Sigmoid colon (tissue), 7 donors: ENCODE data around the gene SPARCL1. TPM values are rescaled to one million over a fixed set of nuclear protein-coding genes. Genes with fewer than 3 reads are reported as not detected.
A peak's percentile ranks its signal among the peaks of the same experiment; 100 is the strongest.

Source experiments
- DNase-seq: peaks from one replicate; pipeline ENCODE4 v3.0.0-alpha.2; 2019
- H3K27ac ChIP-seq, 4 donors: fragments of 200-600 bp; sonication (generic); one replicate each; pipeline ENCODE4 v1.5.1; 2016 to 2019; ENCODE audit warnings: mild to moderate bottlenecking in 1 of 4
- H3K27me3 ChIP-seq, 3 donors: fragments of 200-600 bp; sonication (generic); one replicate each; pipeline ENCODE4 v1.5.1; 2019; ENCODE audit warnings: mild to moderate bottlenecking in 1 of 3
- H3K36me3 ChIP-seq, 4 donors: fragments of 200-600 bp; sonication (generic); one replicate each; pipeline ENCODE4 v1.5.1; 2016 to 2019
- H3K4me1 ChIP-seq, 4 donors: fragments of 200-600 bp; sonication (generic); one replicate each; pipeline ENCODE4 v1.5.1; 2017 to 2019
- H3K4me3 ChIP-seq, 4 donors: fragments of 200-600 bp; sonication (generic); one replicate each; pipeline ENCODE4 v1.5.1; 2017 to 2019; ENCODE audit warnings: mild to moderate bottlenecking in 2 of 4, moderate library complexity in 1 of 4
- H3K9me3 ChIP-seq, 4 donors: fragments of 200-600 bp in 3 of 4; sonication (generic) in 3 of 4; one replicate each; pipeline versions ENCODE4 v1.5.1 to v1.6.1; 2013 to 2019
- EP300 ChIP-seq, 4 donors: sonication (generic); formaldehyde crosslinking; IDR thresholded peaks; one replicate each; pipeline ENCODE4 v1.6.1; 2017; ENCODE audit warnings: antibody characterized with exemption in 4 of 4
- POLR2A ChIP-seq, 2 donors: fragments of 450-650 bp; IDR thresholded peaks; one replicate each; pipeline ENCODE4 v1.6.1; 2016; ENCODE audit warnings: antibody characterized with exemption in 2 of 2, mild to moderate bottlenecking in 2 of 2, moderate library complexity in 2 of 2
- POLR2AphosphoS5 ChIP-seq, 4 donors: sonication (generic); formaldehyde crosslinking; IDR thresholded peaks; one replicate each; pipeline ENCODE4 v1.6.1; 2017; ENCODE audit warnings: antibody characterized with exemption in 4 of 4
- WGBS, 2 donors: extraction: QIAGEN DNeasy Blood & Tissue Kit; methylation state at CpG; one replicate each; pipeline ENCODE4 v1.1.7; 2013; 5-methylcytosine and 5-hydroxymethylcytosine counted together
- intact Hi-C: fragments of 100-400 bp; cut with DNase I; formaldehyde crosslinking; loops from one replicate; pipeline ENCODE4 v1.15.1; 2023
- polyA plus RNA-seq, 3 donors: library from polyadenylated mRNA; stranded (reverse); fragments of 200-250 nt; gene quantifications; one replicate each; pipeline ENCODE4 v1.2.3, GENCODE V29; 2013
- total RNA-seq, 4 donors: library from RNA; depleted of rRNA; stranded (reverse); fragments of >200 nt; gene quantifications; one replicate each; pipeline ENCODE4 v1.1.0, GENCODE V29; 2016
- TF ChIP-seq, protein P1 (sequence below), 4 experiments: fragments of 450-650 bp in 3 of 4; fragments of 200-600 bp in 1 of 4; IDR thresholded peaks; one replicate each; pipeline ENCODE4 v1.5.1; 2016 to 2019; ENCODE audit warnings: antibody characterized with exemption in 4 of 4, mild to moderate bottlenecking in 3 of 4, moderate library complexity in 2 of 4
- donor health status: healthy with polysubstance abuse.
- donor health status: Bipolar disorder and iron deficiency.
- donor health status: healthy.

SPARCL1 gene
- total and polyA plus RNA-seq, 7 donors = 10.4 to 1,386 (median 1,005) TPM

DNA sequence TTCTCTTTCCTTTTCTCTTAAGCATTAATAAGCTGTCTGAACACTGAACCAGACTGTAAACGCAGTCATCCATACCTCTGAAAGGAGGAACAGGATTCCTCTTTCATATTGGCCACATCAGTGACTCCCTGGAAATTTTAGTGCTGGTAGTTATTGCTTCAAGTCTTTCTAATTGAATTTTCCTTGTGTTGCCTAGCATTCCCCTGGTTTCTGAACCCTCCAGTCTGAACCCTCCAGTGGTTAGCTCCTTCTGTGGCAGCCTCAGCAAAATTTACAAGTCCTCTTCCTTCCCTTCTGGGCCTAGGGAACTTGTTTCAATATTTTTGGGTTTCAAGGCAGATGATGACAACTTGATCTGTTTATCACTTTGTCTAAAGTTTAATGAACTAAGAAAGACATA, 7.9 kb downstream of the SPARCL1 start:
- intact Hi-C loops = no loop called here
- Histone ChIP-seq H3K4me1 (peaks cover 0 to 88% (median 76%) of the 10 kb centered on the region in 4 donors), H3K27me3 (no peaks in the 10 kb centered on the region), H3K9me3 (no peaks in the 10 kb centered on the region), H3K27ac (peak overlapping the region; percentile 89 to 91 (median 91)), H3K36me3 (peaks cover 0 to 15% (median 0%) of the 10 kb centered on the region in 4 donors), H3K4me3 (peak overlapping the region in 2 of 4 donors; percentile 1 to 20)
- 61 to 81% methylated on average over 1 of the region's 1 CpG for WGBS, 2 donors
- no peak for DNase-seq
- no peak for TF ChIP-seq EP300 (IDR thresholded peaks at IDR 0.05)
- TF ChIP-seq POLR2A (IDR thresholded peaks at IDR 0.05) = no peak
- TF ChIP-seq, protein P1, sequence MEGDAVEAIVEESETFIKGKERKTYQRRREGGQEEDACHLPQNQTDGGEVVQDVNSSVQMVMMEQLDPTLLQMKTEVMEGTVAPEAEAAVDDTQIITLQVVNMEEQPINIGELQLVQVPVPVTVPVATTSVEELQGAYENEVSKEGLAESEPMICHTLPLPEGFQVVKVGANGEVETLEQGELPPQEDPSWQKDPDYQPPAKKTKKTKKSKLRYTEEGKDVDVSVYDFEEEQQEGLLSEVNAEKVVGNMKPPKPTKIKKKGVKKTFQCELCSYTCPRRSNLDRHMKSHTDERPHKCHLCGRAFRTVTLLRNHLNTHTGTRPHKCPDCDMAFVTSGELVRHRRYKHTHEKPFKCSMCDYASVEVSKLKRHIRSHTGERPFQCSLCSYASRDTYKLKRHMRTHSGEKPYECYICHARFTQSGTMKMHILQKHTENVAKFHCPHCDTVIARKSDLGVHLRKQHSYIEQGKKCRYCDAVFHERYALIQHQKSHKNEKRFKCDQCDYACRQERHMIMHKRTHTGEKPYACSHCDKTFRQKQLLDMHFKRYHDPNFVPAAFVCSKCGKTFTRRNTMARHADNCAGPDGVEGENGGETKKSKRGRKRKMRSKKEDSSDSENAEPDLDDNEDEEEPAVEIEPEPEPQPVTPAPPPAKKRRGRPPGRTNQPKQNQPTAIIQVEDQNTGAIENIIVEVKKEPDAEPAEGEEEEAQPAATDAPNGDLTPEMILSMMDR (IDR thresholded peaks at IDR 0.05) = no peak
- no peak for TF ChIP-seq POLR2AphosphoS5 (IDR thresholded peaks at IDR 0.05)

DNA sequence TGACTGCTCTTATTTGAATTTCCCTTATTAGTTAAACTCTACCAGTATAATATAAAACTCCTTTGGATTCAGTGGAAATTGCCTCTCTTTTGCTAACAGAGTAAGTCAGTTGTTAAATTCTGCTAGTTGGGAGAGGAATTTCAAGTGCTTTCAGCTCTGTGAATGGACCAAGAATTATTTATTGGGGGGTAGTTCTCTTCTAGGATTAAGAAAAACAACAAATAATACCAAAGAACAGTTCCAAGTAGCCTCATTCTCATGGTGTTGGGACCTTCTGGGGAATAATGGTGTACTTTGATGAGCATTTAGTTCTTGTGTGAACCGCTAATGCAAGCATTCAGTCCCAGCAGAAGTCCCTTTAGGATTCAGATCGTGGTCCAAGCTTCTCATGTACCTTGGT, 11.6 kb downstream of the SPARCL1 start:
- H3K4me1 ChIP-seq = peaks cover 0 to 98% (median 86%) of the 10 kb centered on the region in 4 donors
- TF ChIP-seq EP300 (IDR thresholded peaks at IDR 0.05) (no peak), POLR2AphosphoS5 (IDR thresholded peaks at IDR 0.05) (no peak), POLR2A (IDR thresholded peaks at IDR 0.05) (no peak)
- TF ChIP-seq, protein P1 (IDR thresholded peaks at IDR 0.05) = no peak
- H3K27me3 ChIP-seq = no peaks in the 10 kb centered on the region
- intact Hi-C loops = no loop called here
- WGBS, 2 donors = 75 to 83% methylated on average over 2 of the region's 2 CpGs
- no peak overlapping the region for H3K4me3 ChIP-seq
- DNase-seq = no peak
- no peaks in the 10 kb centered on the region for H3K36me3 ChIP-seq
- peak overlapping the region; percentile 89 to 91 (median 91) for H3K27ac ChIP-seq
- H3K9me3 ChIP-seq = no peaks in the 10 kb centered on the region

DNA sequence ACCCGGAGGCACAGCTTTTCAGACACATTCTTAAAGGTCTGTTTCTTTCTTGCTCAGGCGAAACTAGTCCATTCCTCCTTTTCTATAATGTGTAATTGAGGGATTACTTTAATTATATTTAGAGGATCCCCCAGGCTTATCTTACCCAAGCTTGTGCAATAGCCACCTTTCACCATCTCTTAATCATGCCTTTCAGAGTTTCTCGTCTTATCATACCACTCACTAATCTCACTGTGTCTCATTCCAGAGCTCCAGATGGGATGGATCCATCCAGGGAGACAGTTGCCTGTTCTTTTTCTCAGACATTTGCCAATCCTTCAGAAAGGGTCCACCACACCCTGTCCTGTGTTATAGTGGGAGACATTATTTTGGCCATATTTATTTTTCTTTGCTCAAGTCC, 12.5 kb downstream of the SPARCL1 start:
- H3K4me1 ChIP-seq = peaks cover 0 to 98% (median 84%) of the 10 kb centered on the region in 4 donors
- H3K4me3 ChIP-seq = no peak overlapping the region
- TF ChIP-seq EP300 (IDR thresholded peaks at IDR 0.05) (no peak), POLR2A (IDR thresholded peaks at IDR 0.05) (no peak), POLR2AphosphoS5 (IDR thresholded peaks at IDR 0.05) (no peak)
- TF ChIP-seq, protein P1 (IDR thresholded peaks at IDR 0.05) = no peak
- no peaks in the 10 kb centered on the region for H3K9me3 ChIP-seq
- no peak for DNase-seq
- peaks cover 0 to 4% (median 0%) of the 10 kb centered on the region in 4 donors for H3K36me3 ChIP-seq
- 88 to 91% methylated on average over 3 of the region's 3 CpGs for WGBS, 2 donors
- H3K27me3 ChIP-seq = no peaks in the 10 kb centered on the region
- intact Hi-C loops = no loop called here
- H3K27ac ChIP-seq = peak overlapping the region; percentile 89 to 91 (median 91)

DNA sequence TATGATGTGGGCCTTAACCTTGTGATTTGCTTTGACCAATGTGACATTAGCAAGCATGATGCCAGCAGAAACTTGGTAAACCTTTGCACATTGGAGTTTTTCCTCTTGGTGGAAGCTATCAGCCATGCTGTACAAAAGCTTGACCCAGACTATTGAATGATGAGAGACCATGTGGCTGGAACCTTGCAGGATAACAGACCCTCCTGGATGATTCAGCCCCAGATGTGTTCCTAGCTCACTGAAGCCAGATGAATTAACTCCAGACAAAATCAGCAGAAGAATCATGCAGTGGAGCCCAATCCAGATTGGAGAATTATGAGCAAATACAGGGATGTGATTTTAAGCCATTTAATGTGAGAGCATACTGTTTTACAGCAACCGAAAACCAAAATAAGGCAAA, 16.8 kb downstream of the SPARCL1 start:
- Histone ChIP-seq H3K27me3 (no peaks in the 10 kb centered on the region), H3K9me3 (no peaks in the 10 kb centered on the region), H3K4me1 (peaks cover 0 to 87% (median 76%) of the 10 kb centered on the region in 4 donors), H3K27ac (peak overlapping the region; percentile 29 to 91 (median 62)), H3K4me3 (no peak overlapping the region), H3K36me3 (peaks cover 7 to 36% (median 7%) of the 10 kb centered on the region in 4 donors)
- intact Hi-C loops = no loop called here
- TF ChIP-seq POLR2A (IDR thresholded peaks at IDR 0.05) = no peak
- TF ChIP-seq POLR2AphosphoS5 (IDR thresholded peaks at IDR 0.05) = no peak
- TF ChIP-seq, protein P1 (IDR thresholded peaks at IDR 0.05) = no peak
- no peak for TF ChIP-seq EP300 (IDR thresholded peaks at IDR 0.05)
- no peak for DNase-seq
- 85 to 88% methylated on average over 1 of the region's 1 CpG for WGBS, 2 donors

DNA sequence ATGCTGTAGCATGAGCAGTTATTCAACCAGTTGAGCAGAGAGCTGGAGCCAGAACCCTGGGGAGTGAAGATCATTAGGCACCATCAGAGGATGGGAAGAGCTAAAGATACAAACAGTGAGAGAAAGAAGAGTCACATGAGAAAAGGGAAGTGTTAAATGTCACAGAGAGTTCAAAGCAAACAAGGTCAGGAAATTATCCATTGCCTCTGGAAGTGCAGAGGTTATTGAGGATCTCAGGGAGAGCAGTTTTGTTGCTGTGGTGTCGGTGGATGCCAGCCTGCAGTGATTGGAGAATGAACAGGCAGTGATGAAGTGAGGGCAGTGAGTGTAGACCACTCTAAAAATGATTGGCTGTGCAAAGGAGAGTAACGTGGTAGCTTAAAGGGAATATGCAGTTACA, 17.7 kb downstream of the SPARCL1 start:
- Histone ChIP-seq H3K9me3 (no peaks in the 10 kb centered on the region), H3K27me3 (no peaks in the 10 kb centered on the region), H3K4me3 (no peak overlapping the region), H3K4me1 (peaks cover 0 to 87% (median 74%) of the 10 kb centered on the region in 4 donors), H3K36me3 (peaks cover 7 to 36% (median 7%) of the 10 kb centered on the region in 4 donors), H3K27ac (peak overlapping the region in 3 of 4 donors; percentile 21 to 91 (median 25))
- no peak for DNase-seq
- intact Hi-C loops = no loop called here
- TF ChIP-seq, protein P1 (IDR thresholded peaks at IDR 0.05) = no peak
- no peak for TF ChIP-seq EP300 (IDR thresholded peaks at IDR 0.05)
- no peak for TF ChIP-seq POLR2A (IDR thresholded peaks at IDR 0.05)
- TF ChIP-seq POLR2AphosphoS5 (IDR thresholded peaks at IDR 0.05) = no peak
- WGBS, 2 donors = 72% methylated on average over 2 of the region's 2 CpGs
